Measurements from ENCODE around the gene PAXX. TPM values are rescaled to one million over a fixed set of nuclear protein-coding genes. Genes with fewer than 3 reads are reported as not detected.

PAXX gene
- total and polyA plus RNA-seq, 9 of the 15 experiments (the other 6 are each of a cell fraction or from before 2014, with no cell fraction given) = 1.2 to 175 (median 38.5) TPM

DNA sequence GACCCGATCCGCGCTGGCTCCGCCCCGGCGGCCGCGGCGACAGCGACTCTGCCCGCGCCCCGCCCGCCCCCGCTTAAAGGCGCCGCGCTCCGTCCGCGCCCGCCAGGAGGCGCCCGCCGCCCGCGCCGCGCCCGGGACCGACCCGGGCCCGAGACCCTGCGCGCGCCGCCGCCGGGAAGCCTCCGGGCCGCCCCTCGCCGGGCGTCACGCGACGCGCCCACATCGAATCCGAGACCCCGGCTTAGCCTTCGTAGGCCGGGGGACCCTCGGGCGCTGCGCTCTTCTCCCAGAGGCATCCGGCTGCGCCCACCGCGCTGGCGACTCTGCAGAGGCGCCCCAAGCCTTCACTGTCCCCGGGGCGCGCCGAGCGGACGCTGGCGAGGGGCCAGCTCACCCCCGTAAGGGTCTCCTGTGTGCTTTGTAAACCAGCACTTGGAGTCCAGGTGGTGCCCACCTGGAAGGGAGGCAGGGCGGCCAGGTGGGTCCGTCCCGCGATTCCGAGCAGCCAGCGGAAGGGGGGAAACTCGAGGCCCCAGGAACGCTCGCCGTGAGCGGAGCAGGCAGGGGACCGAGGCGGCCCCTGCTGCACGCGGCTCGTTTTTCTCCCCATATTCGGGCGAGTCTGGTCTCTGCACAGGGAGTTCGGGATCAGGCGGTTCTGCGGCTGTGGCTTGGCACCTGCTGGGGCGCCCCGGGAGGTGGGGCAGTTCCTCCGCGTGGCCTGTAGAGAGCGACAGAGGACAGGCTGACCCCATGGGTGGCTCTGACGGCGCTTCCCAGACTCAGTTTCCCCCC is 36.2 kb downstream of the PAXX start (continued):
- no peak for TF ChIP-seq ZNF175 (CRISPR knock-in tag; IDR thresholded peaks at IDR 0.05; ENCODE audit: low read depth)
- no peak for TF ChIP-seq ELF1 (tag; IDR thresholded peaks at IDR 0.05)
- TF ChIP-seq ZNF23 (CRISPR knock-in tag; IDR thresholded peaks at IDR 0.05) = no peak
- TF ChIP-seq POLR2AphosphoS5 (IDR thresholded peaks at IDR 0.05; ENCODE audit: control insufficient read depth, insufficient read depth, low read depth, low read length) = no peak
- TF ChIP-seq, protein P1, sequence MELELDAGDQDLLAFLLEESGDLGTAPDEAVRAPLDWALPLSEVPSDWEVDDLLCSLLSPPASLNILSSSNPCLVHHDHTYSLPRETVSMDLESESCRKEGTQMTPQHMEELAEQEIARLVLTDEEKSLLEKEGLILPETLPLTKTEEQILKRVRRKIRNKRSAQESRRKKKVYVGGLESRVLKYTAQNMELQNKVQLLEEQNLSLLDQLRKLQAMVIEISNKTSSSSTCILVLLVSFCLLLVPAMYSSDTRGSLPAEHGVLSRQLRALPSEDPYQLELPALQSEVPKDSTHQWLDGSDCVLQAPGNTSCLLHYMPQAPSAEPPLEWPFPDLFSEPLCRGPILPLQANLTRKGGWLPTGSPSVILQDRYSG (tag; conservative IDR thresholded peaks at IDR 0.05; ENCODE audit: low read depth) = no peak
- TF ChIP-seq TGIF2 (CRISPR knock-in tag; IDR thresholded peaks at IDR 0.05) = no peak
- no peak for TF ChIP-seq ESRRA (IDR thresholded peaks at IDR 0.05; ENCODE audit: borderline replicate concordance, low read depth)
- TF ChIP-seq, protein P2, sequence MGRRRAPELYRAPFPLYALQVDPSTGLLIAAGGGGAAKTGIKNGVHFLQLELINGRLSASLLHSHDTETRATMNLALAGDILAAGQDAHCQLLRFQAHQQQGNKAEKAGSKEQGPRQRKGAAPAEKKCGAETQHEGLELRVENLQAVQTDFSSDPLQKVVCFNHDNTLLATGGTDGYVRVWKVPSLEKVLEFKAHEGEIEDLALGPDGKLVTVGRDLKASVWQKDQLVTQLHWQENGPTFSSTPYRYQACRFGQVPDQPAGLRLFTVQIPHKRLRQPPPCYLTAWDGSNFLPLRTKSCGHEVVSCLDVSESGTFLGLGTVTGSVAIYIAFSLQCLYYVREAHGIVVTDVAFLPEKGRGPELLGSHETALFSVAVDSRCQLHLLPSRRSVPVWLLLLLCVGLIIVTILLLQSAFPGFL (CRISPR knock-in tag; IDR thresholded peaks at IDR 0.05) = no peak
- no peak for TF ChIP-seq KDM4B (IDR thresholded peaks at IDR 0.05; ENCODE audit: borderline replicate concordance in 2 of 2, low read depth in 1 of 2)
- TF ChIP-seq SLC30A9 (CRISPR knock-in tag; IDR thresholded peaks at IDR 0.05) = no peak
- TF ChIP-seq, protein P3, sequence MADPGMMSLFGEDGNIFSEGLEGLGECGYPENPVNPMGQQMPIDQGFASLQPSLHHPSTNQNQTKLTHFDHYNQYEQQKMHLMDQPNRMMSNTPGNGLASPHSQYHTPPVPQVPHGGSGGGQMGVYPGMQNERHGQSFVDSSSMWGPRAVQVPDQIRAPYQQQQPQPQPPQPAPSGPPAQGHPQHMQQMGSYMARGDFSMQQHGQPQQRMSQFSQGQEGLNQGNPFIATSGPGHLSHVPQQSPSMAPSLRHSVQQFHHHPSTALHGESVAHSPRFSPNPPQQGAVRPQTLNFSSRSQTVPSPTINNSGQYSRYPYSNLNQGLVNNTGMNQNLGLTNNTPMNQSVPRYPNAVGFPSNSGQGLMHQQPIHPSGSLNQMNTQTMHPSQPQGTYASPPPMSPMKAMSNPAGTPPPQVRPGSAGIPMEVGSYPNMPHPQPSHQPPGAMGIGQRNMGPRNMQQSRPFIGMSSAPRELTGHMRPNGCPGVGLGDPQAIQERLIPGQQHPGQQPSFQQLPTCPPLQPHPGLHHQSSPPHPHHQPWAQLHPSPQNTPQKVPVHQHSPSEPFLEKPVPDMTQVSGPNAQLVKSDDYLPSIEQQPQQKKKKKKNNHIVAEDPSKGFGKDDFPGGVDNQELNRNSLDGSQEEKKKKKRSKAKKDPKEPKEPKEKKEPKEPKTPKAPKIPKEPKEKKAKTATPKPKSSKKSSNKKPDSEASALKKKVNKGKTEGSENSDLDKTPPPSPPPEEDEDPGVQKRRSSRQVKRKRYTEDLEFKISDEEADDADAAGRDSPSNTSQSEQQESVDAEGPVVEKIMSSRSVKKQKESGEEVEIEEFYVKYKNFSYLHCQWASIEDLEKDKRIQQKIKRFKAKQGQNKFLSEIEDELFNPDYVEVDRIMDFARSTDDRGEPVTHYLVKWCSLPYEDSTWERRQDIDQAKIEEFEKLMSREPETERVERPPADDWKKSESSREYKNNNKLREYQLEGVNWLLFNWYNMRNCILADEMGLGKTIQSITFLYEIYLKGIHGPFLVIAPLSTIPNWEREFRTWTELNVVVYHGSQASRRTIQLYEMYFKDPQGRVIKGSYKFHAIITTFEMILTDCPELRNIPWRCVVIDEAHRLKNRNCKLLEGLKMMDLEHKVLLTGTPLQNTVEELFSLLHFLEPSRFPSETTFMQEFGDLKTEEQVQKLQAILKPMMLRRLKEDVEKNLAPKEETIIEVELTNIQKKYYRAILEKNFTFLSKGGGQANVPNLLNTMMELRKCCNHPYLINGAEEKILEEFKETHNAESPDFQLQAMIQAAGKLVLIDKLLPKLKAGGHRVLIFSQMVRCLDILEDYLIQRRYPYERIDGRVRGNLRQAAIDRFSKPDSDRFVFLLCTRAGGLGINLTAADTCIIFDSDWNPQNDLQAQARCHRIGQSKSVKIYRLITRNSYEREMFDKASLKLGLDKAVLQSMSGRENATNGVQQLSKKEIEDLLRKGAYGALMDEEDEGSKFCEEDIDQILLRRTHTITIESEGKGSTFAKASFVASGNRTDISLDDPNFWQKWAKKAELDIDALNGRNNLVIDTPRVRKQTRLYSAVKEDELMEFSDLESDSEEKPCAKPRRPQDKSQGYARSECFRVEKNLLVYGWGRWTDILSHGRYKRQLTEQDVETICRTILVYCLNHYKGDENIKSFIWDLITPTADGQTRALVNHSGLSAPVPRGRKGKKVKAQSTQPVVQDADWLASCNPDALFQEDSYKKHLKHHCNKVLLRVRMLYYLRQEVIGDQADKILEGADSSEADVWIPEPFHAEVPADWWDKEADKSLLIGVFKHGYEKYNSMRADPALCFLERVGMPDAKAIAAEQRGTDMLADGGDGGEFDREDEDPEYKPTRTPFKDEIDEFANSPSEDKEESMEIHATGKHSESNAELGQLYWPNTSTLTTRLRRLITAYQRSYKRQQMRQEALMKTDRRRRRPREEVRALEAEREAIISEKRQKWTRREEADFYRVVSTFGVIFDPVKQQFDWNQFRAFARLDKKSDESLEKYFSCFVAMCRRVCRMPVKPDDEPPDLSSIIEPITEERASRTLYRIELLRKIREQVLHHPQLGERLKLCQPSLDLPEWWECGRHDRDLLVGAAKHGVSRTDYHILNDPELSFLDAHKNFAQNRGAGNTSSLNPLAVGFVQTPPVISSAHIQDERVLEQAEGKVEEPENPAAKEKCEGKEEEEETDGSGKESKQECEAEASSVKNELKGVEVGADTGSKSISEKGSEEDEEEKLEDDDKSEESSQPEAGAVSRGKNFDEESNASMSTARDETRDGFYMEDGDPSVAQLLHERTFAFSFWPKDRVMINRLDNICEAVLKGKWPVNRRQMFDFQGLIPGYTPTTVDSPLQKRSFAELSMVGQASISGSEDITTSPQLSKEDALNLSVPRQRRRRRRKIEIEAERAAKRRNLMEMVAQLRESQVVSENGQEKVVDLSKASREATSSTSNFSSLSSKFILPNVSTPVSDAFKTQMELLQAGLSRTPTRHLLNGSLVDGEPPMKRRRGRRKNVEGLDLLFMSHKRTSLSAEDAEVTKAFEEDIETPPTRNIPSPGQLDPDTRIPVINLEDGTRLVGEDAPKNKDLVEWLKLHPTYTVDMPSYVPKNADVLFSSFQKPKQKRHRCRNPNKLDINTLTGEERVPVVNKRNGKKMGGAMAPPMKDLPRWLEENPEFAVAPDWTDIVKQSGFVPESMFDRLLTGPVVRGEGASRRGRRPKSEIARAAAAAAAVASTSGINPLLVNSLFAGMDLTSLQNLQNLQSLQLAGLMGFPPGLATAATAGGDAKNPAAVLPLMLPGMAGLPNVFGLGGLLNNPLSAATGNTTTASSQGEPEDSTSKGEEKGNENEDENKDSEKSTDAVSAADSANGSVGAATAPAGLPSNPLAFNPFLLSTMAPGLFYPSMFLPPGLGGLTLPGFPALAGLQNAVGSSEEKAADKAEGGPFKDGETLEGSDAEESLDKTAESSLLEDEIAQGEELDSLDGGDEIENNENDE (IDR thresholded peaks at IDR 0.05; ENCODE audit: low read depth, low read length) = no peak
- no peak for TF ChIP-seq ZNF699 (CRISPR knock-in tag; IDR thresholded peaks at IDR 0.05; ENCODE audit: insufficient replicate concordance)
- TF ChIP-seq ZNF263 (CRISPR knock-in tag; IDR thresholded peaks at IDR 0.05; ENCODE audit: borderline replicate concordance) = no peak

Data from K562 (cell line).